Natural killer cell (primary cell): Measurements from ENCODE around the gene FTSJ1. TPM values are rescaled to one million over a fixed set of nuclear protein-coding genes. Genes with fewer than 3 reads are reported as not detected.
"Not testable (repeated sequence)": the region's sequence is repeated elsewhere in the genome, so short reads cannot be mapped to it uniquely, and the experiment has no call there.

Source experiments
- ATAC-seq, 3 donors: fragments of 150-1000 bp in 2 of 3; fragments of 200-7000 bp in 1 of 3; cut with Tn5 transposase; 1 replicate in 1 of 3; 2 replicates in 2 of 3; pipeline ENCODE4 v1.10.0; 2021; ENCODE audit warnings: mild to moderate bottlenecking in 2 of 3, moderate library complexity in 2 of 3
- DNase-seq, 2 donors: peaks; one replicate each; pipeline versions ENCODE4 v3.0.0 to v3.0.0-alpha.2; 2013 to 2021; ENCODE audit warnings: mixed read lengths in 1 of 2
- H3K27ac ChIP-seq: one replicate; pipeline ENCODE4 v1.5.1; 2013; ENCODE audit warnings: mild to moderate bottlenecking, low read length
- H3K27me3 ChIP-seq: one replicate; pipeline ENCODE4 v1.6.1; 2013; ENCODE audit warnings: low read length; ENCODE audit not compliant: control insufficient read depth, insufficient read depth
- H3K36me3 ChIP-seq: one replicate; pipeline ENCODE4 v1.6.1; 2013; ENCODE audit warnings: low read length; ENCODE audit not compliant: control insufficient read depth, insufficient read depth
- H3K4me1 ChIP-seq: one replicate; pipeline ENCODE4 v1.6.1; 2013; ENCODE audit warnings: low read length; ENCODE audit not compliant: control insufficient read depth, insufficient read depth
- H3K4me3 ChIP-seq: one replicate; pipeline ENCODE4 v1.5.1; 2013; ENCODE audit warnings: low read length
- H3K9me3 ChIP-seq: one replicate; pipeline ENCODE4 v1.6.1; 2013; ENCODE audit warnings: low read length; ENCODE audit not compliant: control insufficient read depth, insufficient read depth
- H3K27ac Mint-ChIP-seq, 2 donors: one replicate each; pipeline ENCODE4 v1.8.0; 2022; ENCODE audit warnings: mild to moderate bottlenecking in 2 of 2, mixed read lengths in 2 of 2, moderate library complexity in 1 of 2
- H3K27me3 Mint-ChIP-seq, 2 donors: one replicate each; pipeline ENCODE4 v1.8.0; 2022; ENCODE audit warnings: low read depth in 2 of 2, mixed read lengths in 2 of 2
- H3K36me3 Mint-ChIP-seq: one replicate; pipeline ENCODE4 v1.8.0; 2022; ENCODE audit warnings: mixed read lengths
- H3K4me1 Mint-ChIP-seq, 2 donors: one replicate each; pipeline ENCODE4 v1.8.0; 2022; ENCODE audit warnings: mixed read lengths in 2 of 2
- H3K4me3 Mint-ChIP-seq: one replicate; pipeline ENCODE4 v1.8.0; 2022; ENCODE audit warnings: mild to moderate bottlenecking, moderate library complexity, mixed read lengths
- H3K9me3 Mint-ChIP-seq, 2 donors: one replicate each; pipeline ENCODE4 v1.8.0; 2022; ENCODE audit warnings: mixed read lengths in 2 of 2
- WGBS: methylation state at CpG from one replicate; pipeline ENCODE4 v1.1.7; 2013; ENCODE audit warnings: missing lambda C conversion rate; ENCODE audit not compliant: insufficient coverage; 5-methylcytosine and 5-hydroxymethylcytosine counted together
- intact Hi-C: fragments of 100-400 bp; cut with micrococcal nuclease; formaldehyde crosslinking; loops from one replicate; pipeline ENCODE4 v1.14.2; 2022
- total RNA-seq, 4 donors: library from RNA; stranded (reverse); fragments of 120-200 nt in 1 of 4; gene quantifications; one replicate each; pipeline versions ENCODE4 v1.2.3 to v1.2.4, GENCODE V29; 2013 to 2022
- TF ChIP-seq, protein P1 (sequence below): fragments of 200-600 bp; IDR thresholded peaks from one replicate; pipeline ENCODE4 v1.8.0; 2022; ENCODE audit warnings: antibody characterized with exemption

Gene FTSJ1
- total RNA-seq, 3 donors from 2014 or later (not counting 1 experiment from before 2014, with no cell fraction given): 62.4 to 75.3 (median 67.3) TPM

GRCh38 chrX:48522291-48522690, 46.3 kb downstream of the FTSJ1 start:
- peaks cover 28% of the 10 kb centered on the region for H3K4me1 ChIP-seq
- TF ChIP-seq, protein P1, sequence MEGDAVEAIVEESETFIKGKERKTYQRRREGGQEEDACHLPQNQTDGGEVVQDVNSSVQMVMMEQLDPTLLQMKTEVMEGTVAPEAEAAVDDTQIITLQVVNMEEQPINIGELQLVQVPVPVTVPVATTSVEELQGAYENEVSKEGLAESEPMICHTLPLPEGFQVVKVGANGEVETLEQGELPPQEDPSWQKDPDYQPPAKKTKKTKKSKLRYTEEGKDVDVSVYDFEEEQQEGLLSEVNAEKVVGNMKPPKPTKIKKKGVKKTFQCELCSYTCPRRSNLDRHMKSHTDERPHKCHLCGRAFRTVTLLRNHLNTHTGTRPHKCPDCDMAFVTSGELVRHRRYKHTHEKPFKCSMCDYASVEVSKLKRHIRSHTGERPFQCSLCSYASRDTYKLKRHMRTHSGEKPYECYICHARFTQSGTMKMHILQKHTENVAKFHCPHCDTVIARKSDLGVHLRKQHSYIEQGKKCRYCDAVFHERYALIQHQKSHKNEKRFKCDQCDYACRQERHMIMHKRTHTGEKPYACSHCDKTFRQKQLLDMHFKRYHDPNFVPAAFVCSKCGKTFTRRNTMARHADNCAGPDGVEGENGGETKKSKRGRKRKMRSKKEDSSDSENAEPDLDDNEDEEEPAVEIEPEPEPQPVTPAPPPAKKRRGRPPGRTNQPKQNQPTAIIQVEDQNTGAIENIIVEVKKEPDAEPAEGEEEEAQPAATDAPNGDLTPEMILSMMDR: no peak
- Mint-ChIP-seq H3K36me3 (no peaks in the 10 kb centered on the region), H3K27ac (peak overlapping the region; percentile 86 to 92), H3K4me1 (peaks cover 14 to 19% of the 10 kb centered on the region in 2 donors), H3K9me3 (no peaks in the 10 kb centered on the region), H3K27me3 (no peaks in the 10 kb centered on the region), H3K4me3 (peak overlapping the region; percentile 88)
- H3K27me3 ChIP-seq: no peaks in the 10 kb centered on the region
- H3K27ac ChIP-seq: peak overlapping the region; percentile 90
- 2% methylated on average over 10 of the region's 10 CpGs for WGBS
- H3K9me3 ChIP-seq: no peaks in the 10 kb centered on the region
- DNase-seq (no peak), ATAC-seq (no peak)
- peak overlapping the region; percentile 66 for H3K4me3 ChIP-seq
- intact Hi-C loops: loop anchor here (5.0 kb wide), 1 partner anchor 45 kb away; the partner anchor contains the start of gene FTSJ1
- peaks cover 11% of the 10 kb centered on the region for H3K36me3 ChIP-seq

- no peaks in the 10 kb centered on the region for H3K9me3 Mint-ChIP-seq
- Histone ChIP-seq H3K9me3 (no peaks in the 10 kb centered on the region), H3K4me1 (peaks cover 28% of the 10 kb centered on the region), H3K27me3 (no peaks in the 10 kb centered on the region), H3K4me3 (no peak overlapping the region), H3K27ac (no peak overlapping the region), H3K36me3 (peaks cover 20% of the 10 kb centered on the region)
- intact Hi-C loops: loop anchor here (5.0 kb wide), 1 partner anchor 46 kb away; the partner anchor contains the start of gene FTSJ1
- no peaks in the 10 kb centered on the region for H3K36me3 Mint-ChIP-seq
- H3K27me3 Mint-ChIP-seq: no peaks in the 10 kb centered on the region
- ATAC-seq (no peak), DNase-seq (no peak)
- peak overlapping the region; percentile 72 for H3K4me3 Mint-ChIP-seq
- WGBS: 78% methylated on average over 11 of the region's 12 CpGs
- H3K27ac Mint-ChIP-seq: peak overlapping the region; percentile 53 to 63
- peaks cover 14 to 19% of the 10 kb centered on the region in 2 donors for H3K4me1 Mint-ChIP-seq
- TF ChIP-seq, protein P1: no peak
Measured at GRCh38 chrX:48523682-48524081, 47.7 kb downstream of the FTSJ1 start.

- intact Hi-C loops, H3K9me3 ChIP-seq, H3K27ac ChIP-seq, H3K27me3 ChIP-seq, H3K4me3 Mint-ChIP-seq, DNase-seq, H3K27me3 Mint-ChIP-seq, H3K27ac Mint-ChIP-seq, H3K9me3 Mint-ChIP-seq, ATAC-seq, H3K4me3 ChIP-seq, H3K36me3 Mint-ChIP-seq: not testable (repeated sequence)
- Histone ChIP-seq H3K4me1 (peaks cover 21% of the 10 kb centered on the region), H3K36me3 (peaks cover 21% of the 10 kb centered on the region)
- peaks cover 7 to 19% of the 10 kb centered on the region in 2 donors for H3K4me1 Mint-ChIP-seq
- 96% methylated on average over 7 of the region's 8 CpGs for WGBS
Measured at GRCh38 chrX:48525853-48526252, 49.9 kb downstream of the FTSJ1 start.

DNA sequence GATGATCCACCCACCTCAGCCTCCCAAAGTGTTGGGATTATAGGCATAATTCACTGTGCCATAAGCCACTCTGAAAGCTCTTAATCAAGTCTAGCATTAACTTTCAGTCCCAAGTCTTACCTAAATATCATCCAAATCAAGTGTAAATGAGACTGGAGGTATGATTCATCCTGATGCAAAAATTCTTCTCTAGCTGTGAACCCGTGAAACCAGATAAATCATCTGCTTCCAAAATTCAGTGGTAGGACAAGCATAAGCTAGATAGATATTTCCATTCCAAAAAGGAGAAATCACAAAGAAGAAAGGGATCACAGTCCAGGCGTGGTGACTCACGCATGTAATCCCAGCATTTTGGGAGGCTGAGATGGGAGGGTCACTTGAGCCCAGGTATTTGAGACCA, 54.7 kb downstream of the FTSJ1 start:
- no peaks in the 10 kb centered on the region for H3K9me3 ChIP-seq
- 100% methylated on average over 2 of the region's 3 CpGs for WGBS
- TF ChIP-seq, protein P1: no peak
- DNase-seq (no peak), ATAC-seq (peak in 1 of 3 donors; percentile 12)
- peaks cover 13% of the 10 kb centered on the region for H3K4me1 ChIP-seq
- peak overlapping the region; percentile 83 to 99 for H3K27ac Mint-ChIP-seq
- peaks cover 10 to 55% of the 10 kb centered on the region in 2 donors for H3K4me1 Mint-ChIP-seq
- intact Hi-C loops: no loop called here
- no peaks in the 10 kb centered on the region for H3K9me3 Mint-ChIP-seq
- peak overlapping the region; percentile 86 for H3K27ac ChIP-seq
- no peaks in the 10 kb centered on the region for H3K36me3 Mint-ChIP-seq
- peaks cover 19% of the 10 kb centered on the region for H3K36me3 ChIP-seq
- no peak overlapping the region for H3K4me3 ChIP-seq
- no peak overlapping the region for H3K4me3 Mint-ChIP-seq
- H3K27me3 ChIP-seq: no peaks in the 10 kb centered on the region
- no peaks in the 10 kb centered on the region for H3K27me3 Mint-ChIP-seq
